ENCODE results near the gene OBSL1.

- no peak for TF ChIP-seq POLR2A (IDR thresholded peaks at IDR 0.05)
- TF ChIP-seq CTCF (IDR thresholded peaks at IDR 0.05) = no peak
Measured at GRCh38 chr2:219540784-219541504, 30.4 kb downstream of the OBSL1 start.
